ENCODE measurements around the gene STRC. TPM values are rescaled to one million over a fixed set of nuclear protein-coding genes. Genes with fewer than 3 reads are reported as not detected.
"Not testable (repeated sequence)": the region's sequence is repeated elsewhere in the genome, so short reads cannot be mapped to it uniquely, and the experiment has no call there.

The STRC gene
- under 0.01 TPM in 2 replicates for total RNA-seq

GRCh38 chr15:43618700-43619099 lies at the start of gene STRC:
STRC (minus strand) TSS chr15:43618800; CDS start chr15:43618722, 78 bp downstream.
- not testable (repeated sequence) for DNase-seq (ENCODE audit: low read depth, low spot score)

- not testable (repeated sequence) for DNase-seq (ENCODE audit: low read depth, low spot score)
Measured at GRCh38 chr15:43666177-43666576, 47.6 kb upstream of the STRC start.

GRCh38 chr15:43663333-43663732 lies 44.7 kb upstream of the STRC start:
- not testable (repeated sequence) for DNase-seq (ENCODE audit: low read depth, low spot score)

GRCh38 chr15:43662293-43662692 lies 43.7 kb upstream of the STRC start:
- not testable (repeated sequence) for DNase-seq (ENCODE audit: low read depth, low spot score)

- not testable (repeated sequence) for DNase-seq (ENCODE audit: low read depth, low spot score)
Measured at GRCh38 chr15:43659727-43660126, 41.1 kb upstream of the STRC start.

GRCh38 chr15:43649430-43649926 lies 30.9 kb upstream of the STRC start:
- DNase-seq (ENCODE audit: low read depth, low spot score), result not testable (repeated sequence)

GRCh38 chr15:43648649-43649429 lies 30.2 kb upstream of the STRC start, which contains the start of gene CATSPER2:
CATSPER2 (minus strand) TSS chr15:43648844; CDS start chr15:43648061, 783 bp downstream.
- no peak for DNase-seq (ENCODE audit: low read depth, low spot score)

GRCh38 chr15:43638464-43639204 lies 20.0 kb upstream of the STRC start:
- DNase-seq (ENCODE audit: low read depth, low spot score), result not testable (repeated sequence)

GRCh38 chr15:43626937-43627336 lies 8.3 kb upstream of the STRC start:
- DNase-seq (ENCODE audit: low read depth, low spot score), result not testable (repeated sequence)

- DNase-seq (ENCODE audit: low read depth, low spot score), result no peak
Measured at GRCh38 chr15:43625106-43625505, 6.5 kb upstream of the STRC start.

GRCh38 chr15:43622068-43622799 lies 3.6 kb upstream of the STRC start:
- not testable (repeated sequence) for DNase-seq (ENCODE audit: low read depth, low spot score)

- DNase-seq (ENCODE audit: low read depth, low spot score), result not testable (repeated sequence)
Measured at GRCh38 chr15:43617750-43618149, 850 bp downstream of the STRC start.

- DNase-seq (ENCODE audit: low read depth, low spot score), result not testable (repeated sequence)
Measured at GRCh38 chr15:43602233-43602632, 16.4 kb downstream of the STRC start.

- not testable (repeated sequence) for DNase-seq (ENCODE audit: low read depth, low spot score)
Measured at GRCh38 chr15:43600200-43600599, 18.4 kb downstream of the STRC start.

- not testable (repeated sequence) for DNase-seq (ENCODE audit: low read depth, low spot score)
Measured at GRCh38 chr15:43599131-43599530, 19.5 kb downstream of the STRC start.

GRCh38 chr15:43593328-43594190 lies 25.0 kb downstream of the STRC start, which contains the start of gene CKMT1B:
CKMT1B (plus strand) TSS chr15:43594027; CDS start chr15:43594219, 192 bp downstream.
- not testable (repeated sequence) for DNase-seq (ENCODE audit: low read depth, low spot score)

- not testable (repeated sequence) for DNase-seq (ENCODE audit: low read depth, low spot score)
Measured at GRCh38 chr15:43592841-43593240, 25.8 kb downstream of the STRC start.

- not testable (repeated sequence) for DNase-seq (ENCODE audit: low read depth, low spot score)
Measured at GRCh38 chr15:43589778-43590466, 28.7 kb downstream of the STRC start, which contains the start of gene PPIP5K1. PPIP5K1 (minus strand) TSS chr15:43590208; CDS start chr15:43584504, 5,704 bp downstream.

- DNase-seq (ENCODE audit: low read depth, low spot score), result not testable (repeated sequence)
Measured at GRCh38 chr15:43574607-43575006, 44.0 kb downstream of the STRC start.
